ENCODE data around the gene EME1.

DNA sequence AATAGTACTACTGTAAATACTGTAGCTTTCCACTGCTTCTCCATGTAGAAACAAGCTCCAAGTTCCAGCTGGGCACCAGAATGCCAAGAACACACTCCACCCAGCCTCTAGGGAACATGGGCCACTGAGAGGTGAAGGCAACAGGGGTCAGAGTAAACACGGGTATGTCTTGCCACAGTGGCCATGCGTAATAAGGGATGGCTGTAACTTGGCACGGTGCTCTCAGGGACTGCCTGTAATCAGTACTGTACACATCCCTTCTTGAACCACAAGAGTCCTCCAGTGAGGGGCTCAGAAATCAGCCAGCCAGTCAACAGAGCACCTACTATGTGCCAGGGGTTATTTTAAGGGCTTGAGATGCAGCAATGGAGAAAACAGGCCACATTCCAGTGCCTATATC, 13.5 kb downstream of the EME1 start:
- TF ChIP-seq EP300 (IDR thresholded peaks at IDR 0.05; ENCODE audit: borderline replicate concordance in 1 of 2, control insufficient read depth in 1 of 2, low read depth in 2 of 2, low read length in 2 of 2), result no peak
- TF ChIP-seq, protein P1, sequence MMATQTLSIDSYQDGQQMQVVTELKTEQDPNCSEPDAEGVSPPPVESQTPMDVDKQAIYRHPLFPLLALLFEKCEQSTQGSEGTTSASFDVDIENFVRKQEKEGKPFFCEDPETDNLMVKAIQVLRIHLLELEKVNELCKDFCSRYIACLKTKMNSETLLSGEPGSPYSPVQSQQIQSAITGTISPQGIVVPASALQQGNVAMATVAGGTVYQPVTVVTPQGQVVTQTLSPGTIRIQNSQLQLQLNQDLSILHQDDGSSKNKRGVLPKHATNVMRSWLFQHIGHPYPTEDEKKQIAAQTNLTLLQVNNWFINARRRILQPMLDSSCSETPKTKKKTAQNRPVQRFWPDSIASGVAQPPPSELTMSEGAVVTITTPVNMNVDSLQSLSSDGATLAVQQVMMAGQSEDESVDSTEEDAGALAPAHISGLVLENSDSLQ (IDR thresholded peaks at IDR 0.05), result no peak
- TF ChIP-seq YY1 (IDR thresholded peaks at IDR 0.05; ENCODE audit: low read depth, low read length), result no peak
- no peak for TF ChIP-seq RBBP5 (conservative IDR thresholded peaks at IDR 0.05)
- TF ChIP-seq, protein P2, sequence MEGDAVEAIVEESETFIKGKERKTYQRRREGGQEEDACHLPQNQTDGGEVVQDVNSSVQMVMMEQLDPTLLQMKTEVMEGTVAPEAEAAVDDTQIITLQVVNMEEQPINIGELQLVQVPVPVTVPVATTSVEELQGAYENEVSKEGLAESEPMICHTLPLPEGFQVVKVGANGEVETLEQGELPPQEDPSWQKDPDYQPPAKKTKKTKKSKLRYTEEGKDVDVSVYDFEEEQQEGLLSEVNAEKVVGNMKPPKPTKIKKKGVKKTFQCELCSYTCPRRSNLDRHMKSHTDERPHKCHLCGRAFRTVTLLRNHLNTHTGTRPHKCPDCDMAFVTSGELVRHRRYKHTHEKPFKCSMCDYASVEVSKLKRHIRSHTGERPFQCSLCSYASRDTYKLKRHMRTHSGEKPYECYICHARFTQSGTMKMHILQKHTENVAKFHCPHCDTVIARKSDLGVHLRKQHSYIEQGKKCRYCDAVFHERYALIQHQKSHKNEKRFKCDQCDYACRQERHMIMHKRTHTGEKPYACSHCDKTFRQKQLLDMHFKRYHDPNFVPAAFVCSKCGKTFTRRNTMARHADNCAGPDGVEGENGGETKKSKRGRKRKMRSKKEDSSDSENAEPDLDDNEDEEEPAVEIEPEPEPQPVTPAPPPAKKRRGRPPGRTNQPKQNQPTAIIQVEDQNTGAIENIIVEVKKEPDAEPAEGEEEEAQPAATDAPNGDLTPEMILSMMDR (IDR thresholded peaks at IDR 0.05 in 2 of 3, conservative IDR thresholded peaks at IDR 0.05 in 1 of 3; ENCODE audit: control insufficient read depth in 2 of 3, extremely low read depth in 1 of 3, insufficient read depth in 1 of 3, low read depth in 3 of 3, low read length in 3 of 3), result no peak
- no peak for TF ChIP-seq CHD1 (IDR thresholded peaks at IDR 0.05; ENCODE audit: low read depth, low read length)
- no peak for TF ChIP-seq LARP7 (IDR thresholded peaks at IDR 0.05)
- TF ChIP-seq, protein P3, sequence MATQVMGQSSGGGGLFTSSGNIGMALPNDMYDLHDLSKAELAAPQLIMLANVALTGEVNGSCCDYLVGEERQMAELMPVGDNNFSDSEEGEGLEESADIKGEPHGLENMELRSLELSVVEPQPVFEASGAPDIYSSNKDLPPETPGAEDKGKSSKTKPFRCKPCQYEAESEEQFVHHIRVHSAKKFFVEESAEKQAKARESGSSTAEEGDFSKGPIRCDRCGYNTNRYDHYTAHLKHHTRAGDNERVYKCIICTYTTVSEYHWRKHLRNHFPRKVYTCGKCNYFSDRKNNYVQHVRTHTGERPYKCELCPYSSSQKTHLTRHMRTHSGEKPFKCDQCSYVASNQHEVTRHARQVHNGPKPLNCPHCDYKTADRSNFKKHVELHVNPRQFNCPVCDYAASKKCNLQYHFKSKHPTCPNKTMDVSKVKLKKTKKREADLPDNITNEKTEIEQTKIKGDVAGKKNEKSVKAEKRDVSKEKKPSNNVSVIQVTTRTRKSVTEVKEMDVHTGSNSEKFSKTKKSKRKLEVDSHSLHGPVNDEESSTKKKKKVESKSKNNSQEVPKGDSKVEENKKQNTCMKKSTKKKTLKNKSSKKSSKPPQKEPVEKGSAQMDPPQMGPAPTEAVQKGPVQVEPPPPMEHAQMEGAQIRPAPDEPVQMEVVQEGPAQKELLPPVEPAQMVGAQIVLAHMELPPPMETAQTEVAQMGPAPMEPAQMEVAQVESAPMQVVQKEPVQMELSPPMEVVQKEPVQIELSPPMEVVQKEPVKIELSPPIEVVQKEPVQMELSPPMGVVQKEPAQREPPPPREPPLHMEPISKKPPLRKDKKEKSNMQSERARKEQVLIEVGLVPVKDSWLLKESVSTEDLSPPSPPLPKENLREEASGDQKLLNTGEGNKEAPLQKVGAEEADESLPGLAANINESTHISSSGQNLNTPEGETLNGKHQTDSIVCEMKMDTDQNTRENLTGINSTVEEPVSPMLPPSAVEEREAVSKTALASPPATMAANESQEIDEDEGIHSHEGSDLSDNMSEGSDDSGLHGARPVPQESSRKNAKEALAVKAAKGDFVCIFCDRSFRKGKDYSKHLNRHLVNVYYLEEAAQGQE (IDR thresholded peaks at IDR 0.05; ENCODE audit: low read depth, low read length), result no peak
- TF ChIP-seq MAX (IDR thresholded peaks at IDR 0.05; ENCODE audit: low read depth, low read length), result no peak
- no peak for TF ChIP-seq ZNF622 (IDR thresholded peaks at IDR 0.05)
- TF ChIP-seq FOS (IDR thresholded peaks at IDR 0.05; ENCODE audit: borderline replicate concordance, extremely low read depth, insufficient read length), result no peak
- TF ChIP-seq EZH2 (IDR thresholded peaks at IDR 0.05; ENCODE audit: borderline replicate concordance, control insufficient read depth, low read depth, low read length), result no peak
- no peak for TF ChIP-seq ZNF274 (IDR thresholded peaks at IDR 0.05; ENCODE audit: insufficient read depth, insufficient read length)

Measured in GM12878 (cell line).